Measurements from ENCODE around the gene TRH. TPM values are rescaled to one million over a fixed set of nuclear protein-coding genes. Genes with fewer than 3 reads are reported as not detected.
A peak's percentile ranks its signal among the peaks of the same experiment; 100 is the strongest.
"Not testable (repeated sequence)": the region's sequence is repeated elsewhere in the genome, so short reads cannot be mapped to it uniquely, and the experiment has no call there.

TRH gene
- total RNA-seq, 2 donors from 2014 or later = not detected

GRCh38 chr3:129996073-129996472 is 21.6 kb downstream of the TRH start:
- peaks cover 3% of the 10 kb centered on the region for H3K36me3 Mint-ChIP-seq (ENCODE audit: low read depth)
- H3K27ac Mint-ChIP-seq = no peak overlapping the region
- no peak for DNase-seq
- H3K4me1 Mint-ChIP-seq = peaks cover 5% of the 10 kb centered on the region
- no peaks in the 10 kb centered on the region for H3K9me3 ChIP-seq (ENCODE audit: control insufficient read depth, low read length, poor library complexity, severe bottlenecking)
- no peak overlapping the region for H3K4me3 Mint-ChIP-seq
- peaks cover 50% of the 10 kb centered on the region for H3K27me3 Mint-ChIP-seq
- ATAC-seq = no peak

DNA sequence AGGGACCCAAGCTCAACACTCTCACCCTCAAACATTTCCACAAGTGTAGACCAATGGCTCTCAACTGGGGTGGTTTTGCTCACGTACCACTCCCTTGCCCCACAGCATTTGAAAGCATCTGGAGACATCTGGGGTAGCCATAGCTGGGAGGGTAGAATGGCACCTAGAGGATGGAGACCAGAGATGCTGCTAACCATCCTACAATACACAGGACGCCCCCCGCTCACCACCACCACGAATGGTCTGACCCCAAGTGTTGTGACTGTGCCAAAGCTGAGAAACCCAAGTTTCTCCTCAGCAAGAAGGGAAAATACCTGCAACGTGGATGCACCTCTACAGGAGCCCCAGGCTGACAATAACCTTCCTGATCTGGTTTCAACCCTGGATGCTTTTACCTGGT is 24.7 kb downstream of the TRH start:
- H3K9me3 ChIP-seq (ENCODE audit: control insufficient read depth, low read length, poor library complexity, severe bottlenecking); H3K27ac Mint-ChIP-seq; H3K4me3 Mint-ChIP-seq; ATAC-seq; H3K36me3 Mint-ChIP-seq (ENCODE audit: low read depth); H3K4me1 Mint-ChIP-seq; DNase-seq: not testable (repeated sequence)
- H3K27me3 Mint-ChIP-seq = peaks cover 32% of the 10 kb centered on the region

GRCh38 chr3:130002666-130003598 is 28.4 kb downstream of the TRH start:
- DNase-seq (peak; percentile 60 to 74 (median 71)), ATAC-seq (peak; percentile 64)
- not testable (repeated sequence) for H3K4me1 Mint-ChIP-seq; H3K27ac Mint-ChIP-seq; H3K9me3 ChIP-seq (ENCODE audit: control insufficient read depth, low read length, poor library complexity, severe bottlenecking); H3K36me3 Mint-ChIP-seq (ENCODE audit: low read depth)
- Mint-ChIP-seq H3K27me3 (peaks cover 48% of the 10 kb centered on the region), H3K4me3 (peak overlapping the region; percentile 85)

GRCh38 chr3:130010556-130010955 is 36.0 kb downstream of the TRH start:
- ATAC-seq (no peak), DNase-seq (no peak)
- Mint-ChIP-seq H3K27me3 (peaks cover 36% of the 10 kb centered on the region), H3K36me3 (ENCODE audit: low read depth) (no peaks in the 10 kb centered on the region), H3K4me1 (no peaks in the 10 kb centered on the region), H3K27ac (no peak overlapping the region), H3K4me3 (no peak overlapping the region)
- no peaks in the 10 kb centered on the region for H3K9me3 ChIP-seq (ENCODE audit: control insufficient read depth, low read length, poor library complexity, severe bottlenecking)

GRCh38 chr3:130012108-130012507 is 37.6 kb downstream of the TRH start:
- not testable (repeated sequence) for H3K4me1 Mint-ChIP-seq; H3K9me3 ChIP-seq (ENCODE audit: control insufficient read depth, low read length, poor library complexity, severe bottlenecking); H3K27ac Mint-ChIP-seq; DNase-seq; ATAC-seq; H3K4me3 Mint-ChIP-seq; H3K36me3 Mint-ChIP-seq (ENCODE audit: low read depth)
- H3K27me3 Mint-ChIP-seq = peaks cover 33% of the 10 kb centered on the region

DNA sequence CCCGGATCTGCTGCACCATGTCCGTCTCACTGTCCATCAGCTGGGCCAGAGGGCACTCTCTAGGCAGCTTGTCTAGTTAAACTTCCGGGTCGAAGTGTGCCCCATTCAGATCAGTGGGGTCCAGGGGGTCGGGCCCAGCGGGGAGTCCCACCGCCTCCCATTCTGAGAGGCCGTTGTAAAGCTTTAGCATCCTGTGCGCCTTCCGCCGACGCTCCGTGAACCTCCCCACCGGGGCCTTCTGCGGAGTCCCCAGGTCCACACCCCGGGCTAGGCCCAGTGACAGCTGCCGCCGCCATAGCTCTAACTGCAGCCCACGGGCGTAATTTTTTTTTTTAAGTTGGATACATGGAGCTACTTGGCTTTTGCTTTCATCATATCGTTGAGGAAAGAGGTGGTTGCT is 38.7 kb downstream of the TRH start:
- not testable (repeated sequence) for H3K4me1 Mint-ChIP-seq; H3K36me3 Mint-ChIP-seq (ENCODE audit: low read depth); H3K27ac Mint-ChIP-seq; H3K9me3 ChIP-seq (ENCODE audit: control insufficient read depth, low read length, poor library complexity, severe bottlenecking); ATAC-seq; DNase-seq; H3K4me3 Mint-ChIP-seq
- H3K27me3 Mint-ChIP-seq = peaks cover 31% of the 10 kb centered on the region

DNA sequence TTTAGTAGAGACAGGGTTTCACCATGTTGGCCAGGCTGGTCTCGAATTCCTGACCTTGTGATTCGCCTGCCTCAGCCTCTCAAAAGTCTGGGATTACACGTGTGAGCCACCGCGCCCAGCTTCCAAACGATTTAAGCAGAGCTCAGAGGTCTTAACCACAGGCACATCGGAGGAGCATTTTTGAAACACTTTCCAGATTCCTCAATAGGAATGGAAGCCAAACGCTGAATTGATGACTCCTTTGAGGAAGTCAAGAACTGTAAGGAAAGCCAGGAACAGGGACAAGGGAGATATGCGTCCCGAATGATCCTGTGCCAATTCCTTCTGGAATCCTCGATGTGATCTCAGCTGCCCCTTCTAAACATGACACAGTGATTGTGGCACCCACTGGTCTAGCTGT is 40.0 kb downstream of the TRH start:
- no peaks in the 10 kb centered on the region for H3K9me3 ChIP-seq (ENCODE audit: control insufficient read depth, low read length, poor library complexity, severe bottlenecking)
- Mint-ChIP-seq H3K27ac (no peak overlapping the region), H3K4me1 (no peaks in the 10 kb centered on the region), H3K36me3 (ENCODE audit: low read depth) (peaks cover 7% of the 10 kb centered on the region), H3K27me3 (peaks cover 36% of the 10 kb centered on the region), H3K4me3 (no peak overlapping the region)
- DNase-seq (no peak), ATAC-seq (no peak)

- H3K27me3 Mint-ChIP-seq = peaks cover 48% of the 10 kb centered on the region
- not testable (repeated sequence) for ATAC-seq; H3K4me1 Mint-ChIP-seq; H3K9me3 ChIP-seq (ENCODE audit: control insufficient read depth, low read length, poor library complexity, severe bottlenecking); DNase-seq; H3K36me3 Mint-ChIP-seq (ENCODE audit: low read depth); H3K4me3 Mint-ChIP-seq; H3K27ac Mint-ChIP-seq
Measured at GRCh38 chr3:130017661-130018060, 43.1 kb downstream of the TRH start.

DNA sequence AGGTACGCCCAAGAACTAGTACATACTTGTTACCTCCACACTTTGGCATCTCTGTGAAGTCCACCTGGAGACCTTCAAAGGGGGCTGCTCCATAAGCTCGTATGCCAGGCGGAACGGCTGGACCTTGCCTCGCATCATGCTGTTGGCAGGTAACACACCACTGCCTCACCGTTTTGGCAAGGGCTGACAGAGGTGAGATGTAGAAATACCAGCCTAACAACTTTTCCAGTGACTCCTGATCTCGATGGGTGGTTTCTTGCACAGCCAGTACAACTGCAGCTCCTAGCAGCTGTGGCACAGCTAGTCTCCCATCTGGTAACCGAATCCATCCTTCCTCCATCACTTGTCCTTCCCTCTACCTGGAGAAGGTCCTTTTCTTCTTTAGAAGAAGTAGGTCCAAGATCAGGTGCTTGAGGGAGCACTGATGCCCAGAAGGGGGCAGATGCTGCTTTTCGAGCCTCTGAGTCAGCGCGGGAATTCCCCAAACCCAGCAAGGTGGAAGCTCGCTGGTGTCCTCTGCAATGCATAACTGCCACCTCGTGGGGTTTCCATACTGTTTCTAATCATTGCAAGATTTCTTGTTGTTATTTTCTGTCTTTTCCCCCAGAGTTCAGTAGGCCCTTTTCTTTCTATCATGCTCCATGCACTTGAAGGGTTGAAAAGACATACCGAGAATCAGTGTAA is 51.8 kb downstream of the TRH start:
- not testable (repeated sequence) for H3K27ac Mint-ChIP-seq; H3K9me3 ChIP-seq (ENCODE audit: control insufficient read depth, low read length, poor library complexity, severe bottlenecking); ATAC-seq; H3K36me3 Mint-ChIP-seq (ENCODE audit: low read depth); H3K4me3 Mint-ChIP-seq; H3K4me1 Mint-ChIP-seq; DNase-seq
- H3K27me3 Mint-ChIP-seq = peaks cover 16% of the 10 kb centered on the region

GRCh38 chr3:130027437-130027836 is 52.9 kb downstream of the TRH start:
- not testable (repeated sequence) for H3K27ac Mint-ChIP-seq; H3K4me1 Mint-ChIP-seq; DNase-seq; H3K4me3 Mint-ChIP-seq; ATAC-seq; H3K9me3 ChIP-seq (ENCODE audit: control insufficient read depth, low read length, poor library complexity, severe bottlenecking); H3K36me3 Mint-ChIP-seq (ENCODE audit: low read depth); H3K27me3 Mint-ChIP-seq

Other genes starting within 250 kb of the TRH start
- gene TMCC1, start 81.0 kb upstream of the TRH start, total RNA-seq = 10 to 100 TPM; 27.1 to 29.3 TPM
- gene ALG1L2, start 107.1 kb downstream of the TRH start, total RNA-seq = 1 to 10 TPM; 1.0 to 1.9 TPM

Data from T-helper 17 cell (primary cell).